Measurements from ENCODE around the gene NRG2.

DNA sequence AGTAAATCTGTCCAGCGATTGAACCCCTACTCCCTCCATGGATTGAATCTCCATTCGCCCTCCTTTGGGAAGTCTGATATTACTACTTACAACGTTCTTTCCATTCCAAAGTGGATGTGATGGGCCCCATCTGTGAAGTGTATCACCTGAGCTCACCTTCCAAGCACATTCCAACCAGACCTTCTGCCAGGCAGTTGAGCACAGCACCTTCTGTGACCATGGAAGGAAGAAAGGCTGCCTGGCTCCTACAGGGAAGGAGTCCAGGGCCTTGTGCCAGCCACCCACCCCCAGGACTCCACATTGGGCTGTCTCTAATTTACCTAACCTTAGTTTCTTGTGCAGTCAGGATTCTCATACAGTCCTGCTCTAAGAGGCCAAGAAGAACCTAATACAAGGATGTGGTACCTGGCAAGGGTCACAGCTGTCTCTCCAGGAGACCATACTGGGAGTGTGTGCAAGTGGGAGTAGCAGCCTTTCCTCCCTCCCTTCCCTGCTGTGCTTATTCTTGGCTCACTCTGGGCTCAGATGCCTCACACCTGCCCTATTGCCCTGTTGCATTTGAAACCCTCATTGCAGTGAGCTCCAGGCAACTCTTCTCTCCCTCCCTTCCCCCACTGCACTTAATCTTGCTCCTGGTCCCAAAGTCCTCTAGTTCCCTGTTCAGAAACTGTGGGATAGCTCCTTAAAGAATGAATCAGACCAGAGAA is 116.1 kb downstream of the NRG2 start:
- TF ChIP-seq, protein P1, sequence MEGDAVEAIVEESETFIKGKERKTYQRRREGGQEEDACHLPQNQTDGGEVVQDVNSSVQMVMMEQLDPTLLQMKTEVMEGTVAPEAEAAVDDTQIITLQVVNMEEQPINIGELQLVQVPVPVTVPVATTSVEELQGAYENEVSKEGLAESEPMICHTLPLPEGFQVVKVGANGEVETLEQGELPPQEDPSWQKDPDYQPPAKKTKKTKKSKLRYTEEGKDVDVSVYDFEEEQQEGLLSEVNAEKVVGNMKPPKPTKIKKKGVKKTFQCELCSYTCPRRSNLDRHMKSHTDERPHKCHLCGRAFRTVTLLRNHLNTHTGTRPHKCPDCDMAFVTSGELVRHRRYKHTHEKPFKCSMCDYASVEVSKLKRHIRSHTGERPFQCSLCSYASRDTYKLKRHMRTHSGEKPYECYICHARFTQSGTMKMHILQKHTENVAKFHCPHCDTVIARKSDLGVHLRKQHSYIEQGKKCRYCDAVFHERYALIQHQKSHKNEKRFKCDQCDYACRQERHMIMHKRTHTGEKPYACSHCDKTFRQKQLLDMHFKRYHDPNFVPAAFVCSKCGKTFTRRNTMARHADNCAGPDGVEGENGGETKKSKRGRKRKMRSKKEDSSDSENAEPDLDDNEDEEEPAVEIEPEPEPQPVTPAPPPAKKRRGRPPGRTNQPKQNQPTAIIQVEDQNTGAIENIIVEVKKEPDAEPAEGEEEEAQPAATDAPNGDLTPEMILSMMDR (IDR thresholded peaks at IDR 0.05), result no peak
- no peak for TF ChIP-seq POLR2A (IDR thresholded peaks at IDR 0.05)
- TF ChIP-seq EP300 (IDR thresholded peaks at IDR 0.05), result no peak
- TF ChIP-seq POLR2AphosphoS5 (IDR thresholded peaks at IDR 0.05), result no peak
